HEK293 (cell line): ENCODE measurements around the gene WWC1.

Experiments
- CTCF ChIA-PET: fragments of 350-600 bp; formaldehyde crosslinking; extraction: SDS; loops from one replicate; lab custom pipeline; 2021; ENCODE audit warnings: antibody characterized with exemption; lab: Yijun Ruan, JAX
- POLR2A ChIA-PET: fragments of 300-600 bp; formaldehyde crosslinking; extraction: SDS; loops from one replicate; lab custom pipeline; 2020; ENCODE audit warnings: antibody characterized with exemption, inconsistent platforms; lab: Yijun Ruan, JAX
- H3K27ac ChIP-seq: fragments of 200-500 bp; sonication (Bioruptor generic); 2 replicates; pipeline ENCODE4 v1.5.1; 2014; ENCODE audit warnings: low read depth, low read length, control low read depth, inconsistent platforms; ENCODE audit errors: extremely low read depth
- H3K36me3 ChIP-seq, 2 experiments: fragments of 200-500 bp in 1 of 2; sonication (Bioruptor generic) in 1 of 2; 1 replicate in 1 of 2; 2 replicates in 1 of 2; pipeline ENCODE4 v1.5.1; 2014 to 2017; ENCODE audit warnings: inconsistent platforms in 2 of 2, low read length in 2 of 2; ENCODE audit not compliant: control insufficient read depth in 2 of 2, insufficient read depth in 1 of 2
- H3K4me1 ChIP-seq: fragments of 200-500 bp; sonication (Bioruptor generic); 2 replicates; pipeline ENCODE4 v1.5.1; 2014; ENCODE audit warnings: mild to moderate bottlenecking, low read length, inconsistent platforms; ENCODE audit not compliant: control insufficient read depth, insufficient read depth
- H3K4me3 ChIP-seq: 2 replicates; pipeline ENCODE4 v1.5.1; 2011; ENCODE audit warnings: low read depth, mild to moderate bottlenecking, control low read depth, low read length, moderate library complexity
- H3K9me3 ChIP-seq: fragments of 200-500 bp; sonication (Bioruptor generic); 2 replicates; pipeline ENCODE4 v1.5.1; 2014; ENCODE audit warnings: low read depth, low read length, inconsistent platforms; ENCODE audit not compliant: control insufficient read depth, insufficient read depth
- BCL11B ChIP-seq: fragments of 450-650 bp; formaldehyde crosslinking; IDR thresholded peaks from 2 replicates; pipeline ENCODE4 v1.5.1; 2016; ENCODE audit warnings: low read depth, missing biosample characterization, missing genetic modification characterization
- IKZF3 ChIP-seq: fragments of 450-650 bp; IDR thresholded peaks from 2 replicates; pipeline ENCODE4 v1.5.0; 2018; ENCODE audit warnings: missing biosample characterization, mild to moderate bottlenecking, missing genetic modification characterization, moderate library complexity
- OVOL3 ChIP-seq: fragments of 450-650 bp; formaldehyde crosslinking; IDR thresholded peaks from 2 replicates; pipeline ENCODE4 v1.5.1; 2016; ENCODE audit warnings: missing biosample characterization, missing genetic modification characterization
- ZNF10 ChIP-seq: fragments of 450-650 bp; formaldehyde crosslinking; IDR thresholded peaks from 2 replicates; pipeline ENCODE4 v1.5.1; 2017; ENCODE audit warnings: missing biosample characterization, missing genetic modification characterization
- ZNF132 ChIP-seq: fragments of 450-650 bp; formaldehyde crosslinking; IDR thresholded peaks from 2 replicates; pipeline ENCODE4 v1.5.1; 2017; ENCODE audit warnings: missing biosample characterization, missing genetic modification characterization, borderline replicate concordance
- ZNF391 ChIP-seq: fragments of 450-650 bp; formaldehyde crosslinking; IDR thresholded peaks from 2 replicates; pipeline ENCODE4 v1.5.1; 2016; ENCODE audit warnings: low read depth, missing biosample characterization, missing genetic modification characterization, borderline replicate concordance
- ZNF416 ChIP-seq: fragments of 450-650 bp; formaldehyde crosslinking; IDR thresholded peaks from 2 replicates; pipeline ENCODE4 v1.5.1; 2016; ENCODE audit warnings: missing biosample characterization, missing genetic modification characterization
- ZNF48 ChIP-seq: fragments of 450-650 bp; formaldehyde crosslinking; IDR thresholded peaks from 2 replicates; pipeline ENCODE4 v1.5.1; 2016; ENCODE audit warnings: missing biosample characterization, missing genetic modification characterization
- ZNF529 ChIP-seq: fragments of 450-650 bp; formaldehyde crosslinking; IDR thresholded peaks from 2 replicates; pipeline ENCODE4 v1.5.1; 2017; ENCODE audit warnings: missing genetic modification characterization, missing biosample characterization; ENCODE audit not compliant: insufficient replicate concordance
- ZNF548 ChIP-seq: fragments of 450-650 bp; formaldehyde crosslinking; IDR thresholded peaks from 2 replicates; pipeline ENCODE4 v1.5.1; 2016; ENCODE audit warnings: missing biosample characterization, missing genetic modification characterization
- ZNF629 ChIP-seq: fragments of 450-650 bp; formaldehyde crosslinking; IDR thresholded peaks from 2 replicates; pipeline ENCODE4 v1.5.1; 2017; ENCODE audit warnings: missing biosample characterization, missing genetic modification characterization
- ZSCAN16 ChIP-seq: fragments of 450-650 bp; formaldehyde crosslinking; IDR thresholded peaks from 2 replicates; pipeline ENCODE4 v1.5.1; 2016; ENCODE audit warnings: missing biosample characterization, missing genetic modification characterization
- TF ChIP-seq, protein P1 (sequence below): fragments of 450-650 bp; formaldehyde crosslinking; IDR thresholded peaks from 2 replicates; pipeline ENCODE4 v1.5.1; 2016; ENCODE audit warnings: missing biosample characterization, missing genetic modification characterization
- TF ChIP-seq, protein P2 (sequence below): fragments of 450-650 bp; formaldehyde crosslinking; IDR thresholded peaks from 2 replicates; pipeline ENCODE4 v1.5.1; 2017; ENCODE audit warnings: missing biosample characterization, missing genetic modification characterization
- TF ChIP-seq, protein P3 (sequence below): fragments of 450-650 bp; formaldehyde crosslinking; IDR thresholded peaks from 2 replicates; pipeline ENCODE4 v1.5.1; 2016; ENCODE audit warnings: missing biosample characterization, missing genetic modification characterization
- TF ChIP-seq, protein P4 (sequence below): fragments of 450-650 bp; formaldehyde crosslinking; IDR thresholded peaks from 2 replicates; pipeline ENCODE4 v1.5.1; 2017; ENCODE audit warnings: missing biosample characterization, missing genetic modification characterization
- TF ChIP-seq, protein P5 (sequence below): fragments of 450-650 bp; formaldehyde crosslinking; IDR thresholded peaks from 2 replicates; pipeline ENCODE4 v1.5.1; 2016; ENCODE audit warnings: missing biosample characterization, missing genetic modification characterization

The WWC1 gene

DNA sequence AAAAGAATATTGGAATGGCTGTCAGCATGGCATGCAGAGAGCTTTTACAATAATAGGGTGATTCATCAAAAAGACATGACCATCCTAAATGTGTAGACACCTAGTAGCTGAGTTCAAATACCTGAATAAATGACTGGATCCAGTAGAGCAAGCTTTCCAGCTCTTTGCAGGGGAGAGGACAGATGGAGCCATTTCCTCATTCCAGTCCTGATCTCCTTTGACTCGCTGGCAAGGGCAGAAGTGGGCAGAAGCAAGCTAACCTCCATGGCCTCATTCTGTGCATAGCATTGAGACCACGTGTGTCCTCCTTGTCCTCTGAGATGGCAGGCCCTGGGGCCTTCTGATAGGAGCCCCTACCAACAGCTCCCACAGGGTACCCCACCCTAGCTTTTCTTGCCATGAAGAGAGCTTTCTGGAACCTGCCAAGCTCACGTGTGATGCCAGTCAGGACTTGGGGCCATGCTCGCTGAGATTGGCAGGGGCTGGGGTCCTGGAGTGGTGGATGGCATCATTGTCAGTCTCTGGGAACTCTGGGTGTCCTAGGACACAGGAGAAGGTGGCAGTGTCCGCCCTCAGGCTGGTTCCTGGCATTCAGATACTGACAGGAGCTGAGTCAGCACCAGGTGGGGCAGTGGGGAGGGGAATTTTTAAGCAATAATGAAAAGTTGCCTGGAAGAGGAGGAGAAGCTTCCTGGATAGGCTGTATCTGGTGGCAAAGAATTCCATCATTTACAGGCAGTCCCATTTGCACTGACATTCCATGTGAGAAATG lies 33.6 kb downstream of the WWC1 start (continued):
- no peak for TF ChIP-seq IKZF3 (tag by site-specific recombination)
- no peak for TF ChIP-seq OVOL3
- TF ChIP-seq ZNF548, result no peak
- TF ChIP-seq ZNF132, result no peak
- TF ChIP-seq ZNF48 (tag by site-specific recombination), result no peak
- TF ChIP-seq, protein P1, sequence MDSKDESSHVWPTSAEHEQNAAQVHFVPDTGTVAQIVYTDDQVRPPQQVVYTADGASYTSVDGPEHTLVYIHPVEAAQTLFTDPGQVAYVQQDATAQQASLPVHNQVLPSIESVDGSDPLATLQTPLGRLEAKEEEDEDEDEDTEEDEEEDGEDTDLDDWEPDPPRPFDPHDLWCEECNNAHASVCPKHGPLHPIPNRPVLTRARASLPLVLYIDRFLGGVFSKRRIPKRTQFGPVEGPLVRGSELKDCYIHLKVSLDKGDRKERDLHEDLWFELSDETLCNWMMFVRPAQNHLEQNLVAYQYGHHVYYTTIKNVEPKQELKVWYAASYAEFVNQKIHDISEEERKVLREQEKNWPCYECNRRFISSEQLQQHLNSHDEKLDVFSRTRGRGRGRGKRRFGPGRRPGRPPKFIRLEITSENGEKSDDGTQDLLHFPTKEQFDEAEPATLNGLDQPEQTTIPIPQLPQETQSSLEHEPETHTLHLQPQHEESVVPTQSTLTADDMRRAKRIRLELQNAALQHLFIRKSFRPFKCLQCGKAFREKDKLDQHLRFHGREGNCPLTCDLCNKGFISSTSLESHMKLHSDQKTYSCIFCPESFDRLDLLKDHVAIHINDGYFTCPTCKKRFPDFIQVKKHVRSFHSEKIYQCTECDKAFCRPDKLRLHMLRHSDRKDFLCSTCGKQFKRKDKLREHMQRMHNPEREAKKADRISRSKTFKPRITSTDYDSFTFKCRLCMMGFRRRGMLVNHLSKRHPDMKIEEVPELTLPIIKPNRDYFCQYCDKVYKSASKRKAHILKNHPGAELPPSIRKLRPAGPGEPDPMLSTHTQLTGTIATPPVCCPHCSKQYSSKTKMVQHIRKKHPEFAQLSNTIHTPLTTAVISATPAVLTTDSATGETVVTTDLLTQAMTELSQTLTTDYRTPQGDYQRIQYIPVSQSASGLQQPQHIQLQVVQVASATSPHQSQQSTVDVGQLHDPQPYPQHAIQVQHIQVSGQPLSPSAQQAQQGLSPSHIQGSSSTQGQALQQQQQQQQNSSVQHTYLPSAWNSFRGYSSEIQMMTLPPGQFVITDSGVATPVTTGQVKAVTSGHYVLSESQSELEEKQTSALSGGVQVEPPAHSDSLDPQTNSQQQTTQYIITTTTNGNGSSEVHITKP, result 0 out of 2 replicates have a peak, but pooled peaks have one; percentile 13
- no peak for TF ChIP-seq ZNF391 (tag by site-specific recombination)
- TF ChIP-seq, all 188 proteins: peak for 2

DNA sequence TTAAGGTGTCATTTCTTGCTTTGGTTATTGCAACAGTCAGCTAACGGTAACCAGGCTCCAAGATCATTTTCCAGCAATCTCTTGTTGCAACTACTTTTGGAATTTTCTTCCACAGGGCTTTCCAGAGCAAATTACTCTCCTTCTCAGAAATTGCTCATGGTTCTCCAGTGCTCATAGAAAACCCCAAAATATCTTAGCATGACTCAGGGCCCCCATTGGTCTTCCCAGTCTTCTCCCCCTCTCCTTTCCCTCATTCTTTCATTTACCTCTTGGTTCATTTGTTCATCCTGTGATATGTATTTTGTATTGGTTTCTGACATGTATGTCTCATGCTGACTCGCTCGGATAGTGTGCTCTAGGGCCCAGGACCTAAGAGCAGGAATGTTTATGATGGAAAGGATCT lies 35.6 kb downstream of the WWC1 start:
- no peak overlapping the region for H3K27ac ChIP-seq
- CTCF ChIA-PET, result interaction anchor here (1.8 kb wide), 1 partner anchor 57 kb away, joined by 5 read pairs; no protein-coding TSS in a partner anchor
- TF ChIP-seq ZNF10 (tag by site-specific recombination), result no peak
- no peak for TF ChIP-seq ZNF629 (tag by site-specific recombination)
- TF ChIP-seq ZSCAN16 (tag by site-specific recombination), result no peak
- TF ChIP-seq, protein P1, result no peak
- TF ChIP-seq, protein P2, sequence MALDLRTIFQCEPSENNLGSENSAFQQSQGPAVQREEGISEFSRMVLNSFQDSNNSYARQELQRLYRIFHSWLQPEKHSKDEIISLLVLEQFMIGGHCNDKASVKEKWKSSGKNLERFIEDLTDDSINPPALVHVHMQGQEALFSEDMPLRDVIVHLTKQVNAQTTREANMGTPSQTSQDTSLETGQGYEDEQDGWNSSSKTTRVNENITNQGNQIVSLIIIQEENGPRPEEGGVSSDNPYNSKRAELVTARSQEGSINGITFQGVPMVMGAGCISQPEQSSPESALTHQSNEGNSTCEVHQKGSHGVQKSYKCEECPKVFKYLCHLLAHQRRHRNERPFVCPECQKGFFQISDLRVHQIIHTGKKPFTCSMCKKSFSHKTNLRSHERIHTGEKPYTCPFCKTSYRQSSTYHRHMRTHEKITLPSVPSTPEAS (tag by site-specific recombination), result no peak
- TF ChIP-seq, protein P3, sequence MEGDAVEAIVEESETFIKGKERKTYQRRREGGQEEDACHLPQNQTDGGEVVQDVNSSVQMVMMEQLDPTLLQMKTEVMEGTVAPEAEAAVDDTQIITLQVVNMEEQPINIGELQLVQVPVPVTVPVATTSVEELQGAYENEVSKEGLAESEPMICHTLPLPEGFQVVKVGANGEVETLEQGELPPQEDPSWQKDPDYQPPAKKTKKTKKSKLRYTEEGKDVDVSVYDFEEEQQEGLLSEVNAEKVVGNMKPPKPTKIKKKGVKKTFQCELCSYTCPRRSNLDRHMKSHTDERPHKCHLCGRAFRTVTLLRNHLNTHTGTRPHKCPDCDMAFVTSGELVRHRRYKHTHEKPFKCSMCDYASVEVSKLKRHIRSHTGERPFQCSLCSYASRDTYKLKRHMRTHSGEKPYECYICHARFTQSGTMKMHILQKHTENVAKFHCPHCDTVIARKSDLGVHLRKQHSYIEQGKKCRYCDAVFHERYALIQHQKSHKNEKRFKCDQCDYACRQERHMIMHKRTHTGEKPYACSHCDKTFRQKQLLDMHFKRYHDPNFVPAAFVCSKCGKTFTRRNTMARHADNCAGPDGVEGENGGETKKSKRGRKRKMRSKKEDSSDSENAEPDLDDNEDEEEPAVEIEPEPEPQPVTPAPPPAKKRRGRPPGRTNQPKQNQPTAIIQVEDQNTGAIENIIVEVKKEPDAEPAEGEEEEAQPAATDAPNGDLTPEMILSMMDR, result no peak
- no peak for TF ChIP-seq BCL11B
- no peak for TF ChIP-seq ZNF529 (tag by site-specific recombination)
- TF ChIP-seq, protein P4, sequence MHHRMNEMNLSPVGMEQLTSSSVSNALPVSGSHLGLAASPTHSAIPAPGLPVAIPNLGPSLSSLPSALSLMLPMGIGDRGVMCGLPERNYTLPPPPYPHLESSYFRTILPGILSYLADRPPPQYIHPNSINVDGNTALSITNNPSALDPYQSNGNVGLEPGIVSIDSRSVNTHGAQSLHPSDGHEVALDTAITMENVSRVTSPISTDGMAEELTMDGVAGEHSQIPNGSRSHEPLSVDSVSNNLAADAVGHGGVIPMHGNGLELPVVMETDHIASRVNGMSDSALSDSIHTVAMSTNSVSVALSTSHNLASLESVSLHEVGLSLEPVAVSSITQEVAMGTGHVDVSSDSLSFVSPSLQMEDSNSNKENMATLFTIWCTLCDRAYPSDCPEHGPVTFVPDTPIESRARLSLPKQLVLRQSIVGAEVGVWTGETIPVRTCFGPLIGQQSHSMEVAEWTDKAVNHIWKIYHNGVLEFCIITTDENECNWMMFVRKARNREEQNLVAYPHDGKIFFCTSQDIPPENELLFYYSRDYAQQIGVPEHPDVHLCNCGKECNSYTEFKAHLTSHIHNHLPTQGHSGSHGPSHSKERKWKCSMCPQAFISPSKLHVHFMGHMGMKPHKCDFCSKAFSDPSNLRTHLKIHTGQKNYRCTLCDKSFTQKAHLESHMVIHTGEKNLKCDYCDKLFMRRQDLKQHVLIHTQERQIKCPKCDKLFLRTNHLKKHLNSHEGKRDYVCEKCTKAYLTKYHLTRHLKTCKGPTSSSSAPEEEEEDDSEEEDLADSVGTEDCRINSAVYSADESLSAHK (tag by site-specific recombination), result no peak
- no peak for TF ChIP-seq ZNF416 (tag by site-specific recombination)
- TF ChIP-seq, protein P5, sequence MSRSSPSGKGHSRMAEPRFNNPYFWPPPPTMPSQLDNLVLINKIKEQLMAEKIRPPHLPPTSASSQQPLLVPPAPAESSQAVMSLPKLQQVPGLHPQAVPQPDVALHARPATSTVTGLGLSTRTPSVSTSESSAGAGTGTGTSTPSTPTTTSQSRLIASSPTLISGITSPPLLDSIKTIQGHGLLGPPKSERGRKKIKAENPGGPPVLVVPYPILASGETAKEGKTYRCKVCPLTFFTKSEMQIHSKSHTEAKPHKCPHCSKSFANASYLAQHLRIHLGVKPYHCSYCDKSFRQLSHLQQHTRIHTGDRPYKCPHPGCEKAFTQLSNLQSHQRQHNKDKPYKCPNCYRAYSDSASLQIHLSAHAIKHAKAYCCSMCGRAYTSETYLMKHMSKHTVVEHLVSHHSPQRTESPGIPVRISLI (tag by site-specific recombination), result no peak
- TF ChIP-seq, all 188 proteins: peak for 0

More for the DNA sequence above, 35.6 kb downstream of the WWC1 start:
- peaks cover 15% of the 10 kb centered on the region for H3K4me1 ChIP-seq
- POLR2A ChIA-PET, result no interaction called here
- H3K4me3 ChIP-seq, result no peak overlapping the region
- H3K9me3 ChIP-seq, result no peaks in the 10 kb centered on the region
- no peaks in the 10 kb centered on the region for H3K36me3 ChIP-seq
